ENCODE data around the gene RPS6KB2.

- no peak for TF ChIP-seq CTCF (conservative IDR thresholded peaks at IDR 0.05; ENCODE audit: low read depth, low read length)
- no peak for TF ChIP-seq EZH2 (IDR thresholded peaks at IDR 0.05; ENCODE audit: borderline replicate concordance, low read depth, low read length, poor library complexity, severe bottlenecking)
Observed at GRCh38 chr11:67396259-67396581, 32.1 kb upstream of the RPS6KB2 start.
